Measurements from ENCODE around the gene FOXRED2.

DNA sequence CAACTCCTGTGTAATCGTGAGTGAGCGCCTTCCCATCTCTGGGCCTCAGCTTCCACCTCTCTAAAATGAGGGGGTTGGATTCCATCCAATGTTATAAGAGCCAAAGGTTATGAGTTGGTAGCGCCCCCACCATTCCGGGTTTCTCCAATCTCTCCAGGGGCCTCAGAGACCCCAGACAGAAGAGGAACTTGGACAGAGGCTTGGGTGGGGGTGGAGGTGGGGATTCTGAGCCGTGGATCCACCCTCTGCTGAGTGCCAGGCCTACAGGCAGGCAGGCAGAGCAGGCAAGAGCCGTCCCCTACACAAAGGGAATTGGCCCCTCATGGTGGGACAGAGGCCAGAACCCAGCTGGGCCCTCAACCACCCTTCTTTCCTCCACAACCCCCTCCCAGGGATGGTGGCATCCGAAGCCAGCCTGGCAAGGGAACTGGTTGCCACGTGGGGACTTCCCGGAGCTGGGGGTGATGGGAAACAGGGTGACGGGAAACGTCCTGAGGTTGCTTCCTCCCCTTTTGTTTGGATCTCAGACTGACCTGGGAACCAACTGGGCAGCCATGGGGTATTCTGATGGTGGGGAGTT lies 57.2 kb downstream of the FOXRED2 start:
- no peak for TF ChIP-seq POLR2A (IDR thresholded peaks at IDR 0.05)
- TF ChIP-seq, protein P1, sequence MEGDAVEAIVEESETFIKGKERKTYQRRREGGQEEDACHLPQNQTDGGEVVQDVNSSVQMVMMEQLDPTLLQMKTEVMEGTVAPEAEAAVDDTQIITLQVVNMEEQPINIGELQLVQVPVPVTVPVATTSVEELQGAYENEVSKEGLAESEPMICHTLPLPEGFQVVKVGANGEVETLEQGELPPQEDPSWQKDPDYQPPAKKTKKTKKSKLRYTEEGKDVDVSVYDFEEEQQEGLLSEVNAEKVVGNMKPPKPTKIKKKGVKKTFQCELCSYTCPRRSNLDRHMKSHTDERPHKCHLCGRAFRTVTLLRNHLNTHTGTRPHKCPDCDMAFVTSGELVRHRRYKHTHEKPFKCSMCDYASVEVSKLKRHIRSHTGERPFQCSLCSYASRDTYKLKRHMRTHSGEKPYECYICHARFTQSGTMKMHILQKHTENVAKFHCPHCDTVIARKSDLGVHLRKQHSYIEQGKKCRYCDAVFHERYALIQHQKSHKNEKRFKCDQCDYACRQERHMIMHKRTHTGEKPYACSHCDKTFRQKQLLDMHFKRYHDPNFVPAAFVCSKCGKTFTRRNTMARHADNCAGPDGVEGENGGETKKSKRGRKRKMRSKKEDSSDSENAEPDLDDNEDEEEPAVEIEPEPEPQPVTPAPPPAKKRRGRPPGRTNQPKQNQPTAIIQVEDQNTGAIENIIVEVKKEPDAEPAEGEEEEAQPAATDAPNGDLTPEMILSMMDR (IDR thresholded peaks at IDR 0.05): no peak

Measured in body of pancreas (tissue), 4 donors.